Keratinocyte (primary cell): ENCODE measurements around the gene SPINT1. TPM values are rescaled to one million over a fixed set of nuclear protein-coding genes. Genes with fewer than 3 reads are reported as not detected.
"Not testable (repeated sequence)": the region's sequence is repeated elsewhere in the genome, so short reads cannot be mapped to it uniquely, and the experiment has no call there.

Experiments
- DNase-seq: peaks from one replicate; pipeline ENCODE4 v3.0.0-alpha.2; 2011; ENCODE audit warnings: low read depth, missing footprints, low spot score
- FAIRE-seq: peaks from 2 replicates; lab custom pipeline; 2011; peaks lifted over from hg19 to GRCh38; lab: Jason Lieb, UNC
- H2AFZ ChIP-seq: 2 replicates; pipeline ENCODE4 v1.6.0; 2012; ENCODE audit warnings: low read length, control low read depth, inconsistent platforms; ENCODE audit not compliant: control insufficient read depth
- H3K27ac ChIP-seq: 2 replicates; pipeline ENCODE4 v1.5.1; 2011; ENCODE audit warnings: low read length; ENCODE audit not compliant: control insufficient read depth, insufficient read depth
- H3K27me3 ChIP-seq: 3 replicates; pipeline ENCODE4 v1.6.0; 2011; ENCODE audit warnings: low read length; ENCODE audit not compliant: control insufficient read depth, insufficient read depth; ENCODE audit errors: extremely low read depth
- H3K36me3 ChIP-seq, 2 experiments: 2 replicates in 1 of 2; 3 replicates in 1 of 2; pipeline ENCODE4 v1.5.1; 2011; ENCODE audit warnings: low read length in 2 of 2, mild to moderate bottlenecking in 1 of 2; ENCODE audit not compliant: control insufficient read depth in 2 of 2, insufficient read depth in 2 of 2; ENCODE audit errors: extremely low read depth in 1 of 2
- H3K4me1 ChIP-seq: 3 replicates; pipeline ENCODE4 v1.5.1; 2011; ENCODE audit warnings: low read length; ENCODE audit not compliant: control insufficient read depth, insufficient read depth; ENCODE audit errors: extremely low read depth
- H3K4me2 ChIP-seq: 3 replicates; pipeline ENCODE4 v1.6.0; 2011; ENCODE audit warnings: low read depth, low read length; ENCODE audit not compliant: control insufficient read depth, insufficient read depth; ENCODE audit errors: extremely low read depth
- H3K4me3 ChIP-seq, 3 experiments: fragments of 200-600 bp in 1 of 3; sonication (generic) in 1 of 3; 2 replicates in 2 of 3; 3 replicates in 1 of 3; pipeline ENCODE4 v1.5.1; 2011 to 2016; ENCODE audit warnings: low read length in 3 of 3, mild to moderate bottlenecking in 3 of 3, control low read depth in 2 of 3, inconsistent platforms in 1 of 3, low read depth in 1 of 3, mixed read lengths in 1 of 3, mixed run types in 1 of 3, moderate library complexity in 1 of 3; ENCODE audit not compliant: control insufficient read depth in 2 of 3, insufficient read depth in 2 of 3; ENCODE audit errors: extremely low read depth in 1 of 3
- H3K79me2 ChIP-seq: 2 replicates; pipeline ENCODE4 v1.6.0; 2012; ENCODE audit warnings: low read length; ENCODE audit not compliant: control insufficient read depth, insufficient read depth
- H3K9ac ChIP-seq: 3 replicates; pipeline ENCODE4 v1.6.0; 2011; ENCODE audit warnings: low read length; ENCODE audit not compliant: control insufficient read depth, insufficient read depth; ENCODE audit errors: extremely low read depth
- H3K9me1 ChIP-seq: 3 replicates; pipeline ENCODE4 v1.6.0; 2011; ENCODE audit warnings: low read length; ENCODE audit not compliant: control insufficient read depth, insufficient read depth; ENCODE audit errors: extremely low read depth
- H3K9me3 ChIP-seq: 2 replicates; pipeline ENCODE4 v1.5.1; 2012; ENCODE audit warnings: low read depth, low read length; ENCODE audit not compliant: control insufficient read depth
- H4K20me1 ChIP-seq: 3 replicates; pipeline ENCODE4 v1.6.0; 2011; ENCODE audit warnings: low read length; ENCODE audit not compliant: control insufficient read depth, insufficient read depth; ENCODE audit errors: extremely low read depth
- CTCF ChIP-seq, 3 experiments: IDR thresholded peaks in 1 of 3; conservative IDR thresholded peaks in 1 of 3; optimal IDR thresholded peaks in 1 of 3; 2 replicates in 2 of 3; 3 replicates in 1 of 3; pipeline versions ENCODE3 to v1.5.1; 2011; ENCODE audit warnings: low read length in 3 of 3, mild to moderate bottlenecking in 3 of 3, moderate library complexity in 2 of 3, control low read depth in 1 of 3, inconsistent platforms in 1 of 3; ENCODE audit not compliant: insufficient read depth in 2 of 3; ENCODE audit errors: extremely low read depth in 1 of 3
- EZH2 ChIP-seq: IDR thresholded peaks from one replicate; pipeline ENCODE4 v1.6.1; 2012; ENCODE audit warnings: inconsistent platforms, mild to moderate bottlenecking, low read length, moderate library complexity
- dilution Hi-C: fragments of 300-500 bp; cut with MboI; formaldehyde crosslinking; loops from one replicate; pipeline ENCODE4 v1.7.0; 2020; ENCODE audit warnings: low sequenced_read_pairs; ENCODE audit not compliant: extremely low pct_ligation_motif_present
- polyA plus RNA-seq, 5 experiments: library from polyadenylated mRNA; depleted of rRNA in 3 of 5; stranded (reverse) in 3 of 5; stranded (forward) in 1 of 5; unstranded in 1 of 5; fragments of >200 nt; gene quantifications; 1 replicate in 1 of 5; 2 replicates in 3 of 5; 3 replicates in 1 of 5; pipeline versions ENCODE4 v1.2.1 to v1.2.3, GENCODE V29; 2011 to 2012; ENCODE audit warnings: missing spikeins in 2 of 5, low read depth in 1 of 5, low replicate concordance in 1 of 5

The SPINT1 gene
- polyA plus RNA-seq, 1 donor (not counting 4 experiments of a cell fraction or from before 2014, with no cell fraction given) = 40.9 TPM

GRCh38 chr15:40858706-40859105 lies 14.9 kb downstream of the SPINT1 start:
- TF ChIP-seq EZH2 (no peak), CTCF (optimal IDR thresholded peaks at IDR 0.05 in 1 of 3, IDR thresholded peaks at IDR 0.05 in 1 of 3, conservative IDR thresholded peaks at IDR 0.05 in 1 of 3; ENCODE audit: extremely low read depth in 1 of 3, insufficient read depth in 2 of 3, low read length in 3 of 3) (no peak)
- Histone ChIP-seq H3K27ac (no peak overlapping the region), H3K36me3 (peaks cover 33 to 39% of the 10 kb centered on the region in 2 experiments), H3K9me1 (no peaks in the 10 kb centered on the region), H3K4me1 (peaks cover 12% of the 10 kb centered on the region), H3K9me3 (no peaks in the 10 kb centered on the region), H3K27me3 (no peaks in the 10 kb centered on the region), H3K9ac (no peak overlapping the region), H3K4me3 (no peak overlapping the region), H4K20me1 (no peaks in the 10 kb centered on the region), H3K79me2 (no peaks in the 10 kb centered on the region), H2AFZ (no peak overlapping the region), H3K4me2 (no peak overlapping the region)
- DNase-seq = no peak
- dilution Hi-C loops = no loop called here
- no peak for FAIRE-seq

- no peak overlapping the region for H3K27ac ChIP-seq
- no peaks in the 10 kb centered on the region for H3K79me2 ChIP-seq
- no peaks in the 10 kb centered on the region for H4K20me1 ChIP-seq
- no peak overlapping the region for H3K4me3 ChIP-seq
- no peak overlapping the region for H3K9ac ChIP-seq
- peaks cover 12% of the 10 kb centered on the region for H3K4me1 ChIP-seq
- H3K36me3 ChIP-seq = peaks cover 29 to 34% of the 10 kb centered on the region in 2 experiments
- H3K27me3 ChIP-seq = no peaks in the 10 kb centered on the region
- peak; percentile 73 for FAIRE-seq
- dilution Hi-C loops = no loop called here
- no peak for DNase-seq
- H3K9me3 ChIP-seq = no peaks in the 10 kb centered on the region
- TF ChIP-seq CTCF (optimal IDR thresholded peaks at IDR 0.05 in 1 of 3, IDR thresholded peaks at IDR 0.05 in 1 of 3, conservative IDR thresholded peaks at IDR 0.05 in 1 of 3; ENCODE audit: extremely low read depth in 1 of 3, insufficient read depth in 2 of 3, low read length in 3 of 3) = peak; percentile 90 to 98 (median 93)
- no peak for TF ChIP-seq EZH2
- no peaks in the 10 kb centered on the region for H3K9me1 ChIP-seq
- H2AFZ ChIP-seq = no peak overlapping the region
- no peak overlapping the region for H3K4me2 ChIP-seq
Observed at GRCh38 chr15:40859206-40859851, 15.5 kb downstream of the SPINT1 start.

- H2AFZ ChIP-seq, FAIRE-seq, H3K9ac ChIP-seq, H3K27ac ChIP-seq, H3K79me2 ChIP-seq, DNase-seq, H3K4me2 ChIP-seq, H4K20me1 ChIP-seq, H3K9me3 ChIP-seq, dilution Hi-C loops, H3K9me1 ChIP-seq, H3K4me3 ChIP-seq, H3K27me3 ChIP-seq: not testable (repeated sequence)
- peaks cover 16 to 19% of the 10 kb centered on the region in 2 experiments for H3K36me3 ChIP-seq
- peaks cover 21% of the 10 kb centered on the region for H3K4me1 ChIP-seq
Observed at GRCh38 chr15:40861147-40861546, 17.3 kb downstream of the SPINT1 start.
